Measurements from ENCODE around the gene NACA2. TPM values are rescaled to one million over a fixed set of nuclear protein-coding genes. Genes with fewer than 3 reads are reported as not detected.

NACA2 gene
- total RNA-seq, 1 experiment from 2014 or later: not detected

DNA sequence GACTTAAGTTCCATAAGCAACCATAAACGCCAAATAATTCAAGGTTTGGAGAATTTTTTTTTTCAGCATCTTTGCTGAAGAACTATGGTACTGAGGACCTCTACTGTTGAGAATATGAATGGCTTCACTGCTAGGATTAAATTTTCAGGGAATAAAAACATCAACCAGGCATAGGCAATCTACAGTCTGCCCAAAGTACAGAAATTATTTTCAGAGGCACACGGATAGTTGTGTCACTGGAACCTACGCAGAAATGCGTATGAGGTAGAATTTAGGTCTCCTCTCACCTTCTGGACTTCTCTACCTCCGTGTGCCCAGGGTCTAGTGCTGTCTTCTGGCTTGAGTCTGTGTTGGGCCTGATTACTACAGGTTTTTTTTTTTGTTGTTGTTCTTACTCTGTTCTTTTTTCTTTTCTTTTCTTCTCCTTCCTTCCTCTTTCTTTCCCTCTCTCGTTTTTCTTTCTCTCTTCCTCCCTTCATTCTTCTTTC is 39.7 kb downstream of the NACA2 start:
- Mint-ChIP-seq H3K9me3 (no peaks in the 10 kb centered on the region), H3K27ac (no peak overlapping the region), H3K4me1 (no peaks in the 10 kb centered on the region), H3K27me3 (ENCODE audit: low read depth) (peaks cover 9% of the 10 kb centered on the region), H3K36me3 (ENCODE audit: insufficient read depth in 1 of 3, low read depth in 3 of 3) (no peaks in the 10 kb centered on the region), H3K4me3 (no peak overlapping the region)
- H3K4me2 ChIP-seq (ENCODE audit: insufficient read depth, insufficient read length, low read length): no peak overlapping the region
- H2BK12ac ChIP-seq (ENCODE audit: insufficient read length, low read depth, low read length): no peak overlapping the region
- H3K18ac ChIP-seq (ENCODE audit: insufficient read length, low read depth, low read length): no peak overlapping the region
- H3K79me1 ChIP-seq (ENCODE audit: insufficient read depth, low read depth, low read length, poor library complexity, severe bottlenecking): no peaks in the 10 kb centered on the region
- no peak overlapping the region for H2BK20ac ChIP-seq (ENCODE audit: low read depth, low read length, poor library complexity, severe bottlenecking)
- H4K8ac ChIP-seq (replicated peaks; ENCODE audit: insufficient read length, low read depth, low read length): no peak overlapping the region
- TF ChIP-seq, protein P1, sequence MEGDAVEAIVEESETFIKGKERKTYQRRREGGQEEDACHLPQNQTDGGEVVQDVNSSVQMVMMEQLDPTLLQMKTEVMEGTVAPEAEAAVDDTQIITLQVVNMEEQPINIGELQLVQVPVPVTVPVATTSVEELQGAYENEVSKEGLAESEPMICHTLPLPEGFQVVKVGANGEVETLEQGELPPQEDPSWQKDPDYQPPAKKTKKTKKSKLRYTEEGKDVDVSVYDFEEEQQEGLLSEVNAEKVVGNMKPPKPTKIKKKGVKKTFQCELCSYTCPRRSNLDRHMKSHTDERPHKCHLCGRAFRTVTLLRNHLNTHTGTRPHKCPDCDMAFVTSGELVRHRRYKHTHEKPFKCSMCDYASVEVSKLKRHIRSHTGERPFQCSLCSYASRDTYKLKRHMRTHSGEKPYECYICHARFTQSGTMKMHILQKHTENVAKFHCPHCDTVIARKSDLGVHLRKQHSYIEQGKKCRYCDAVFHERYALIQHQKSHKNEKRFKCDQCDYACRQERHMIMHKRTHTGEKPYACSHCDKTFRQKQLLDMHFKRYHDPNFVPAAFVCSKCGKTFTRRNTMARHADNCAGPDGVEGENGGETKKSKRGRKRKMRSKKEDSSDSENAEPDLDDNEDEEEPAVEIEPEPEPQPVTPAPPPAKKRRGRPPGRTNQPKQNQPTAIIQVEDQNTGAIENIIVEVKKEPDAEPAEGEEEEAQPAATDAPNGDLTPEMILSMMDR (conservative IDR thresholded peaks at IDR 0.05): peak; percentile 76
- H3K4ac ChIP-seq (ENCODE audit: low read depth, low read length): no peak overlapping the region
- H3K9me3 ChIP-seq (ENCODE audit: control insufficient read depth, low read depth, low read length): no peaks in the 10 kb centered on the region
- no peak overlapping the region for H2BK5ac ChIP-seq (ENCODE audit: insufficient read length, low read length)
- no peaks in the 10 kb centered on the region; the same call in 1 of the 2 replicates for H3K27me3 ChIP-seq (ENCODE audit: insufficient read depth, low read length)
- no peak overlapping the region for H3K9ac ChIP-seq (ENCODE audit: extremely low read depth, insufficient read length, low read length)
- H4K5ac ChIP-seq (ENCODE audit: insufficient read length, low read depth, low read length): no peak overlapping the region
- no peak overlapping the region for H2BK120ac ChIP-seq (ENCODE audit: low read depth, low read length, poor library complexity, severe bottlenecking)
- H4K91ac ChIP-seq (ENCODE audit: insufficient read length, low read depth, low read length): no peak overlapping the region
- no peak overlapping the region for H3T11ph ChIP-seq (ENCODE audit: low read length)
- no peak overlapping the region for H2BK15ac ChIP-seq (ENCODE audit: low read depth, low read length)
- H3K56ac ChIP-seq (ENCODE audit: insufficient read length, low read depth, low read length): no peak overlapping the region
- H3K23ac ChIP-seq (ENCODE audit: insufficient read length, low read depth, low read length): no peak overlapping the region
- H3K79me2 ChIP-seq (ENCODE audit: insufficient read depth, low read length): no peaks in the 10 kb centered on the region
- no peak for DNase-seq
- WGBS (ENCODE audit: extremely low coverage, insufficient read length, low lambda C conversion rate): no CpG with 5 or more reads among the region's 6 CpGs
- H2AFZ ChIP-seq (ENCODE audit: low read length): no peak overlapping the region
- H3K4me1 ChIP-seq (ENCODE audit: insufficient read depth, low read length): no peaks in the 10 kb centered on the region
- H4K20me1 ChIP-seq (ENCODE audit: control insufficient read depth, insufficient read depth, insufficient read length): no peaks in the 10 kb centered on the region
- H3K14ac ChIP-seq (ENCODE audit: insufficient read depth, low read length): no peak overlapping the region
- H3K27ac ChIP-seq (ENCODE audit: insufficient read length, low read depth, low read length): no peak overlapping the region
- no peaks in the 10 kb centered on the region for H3K23me2 ChIP-seq (ENCODE audit: insufficient read length, low read depth, low read length, poor library complexity, severe bottlenecking)
- no peak overlapping the region for H2AK5ac ChIP-seq (ENCODE audit: insufficient read length, low read length)
